Measurements from ENCODE around the gene CIC. TPM values are rescaled to one million over a fixed set of nuclear protein-coding genes. Genes with fewer than 3 reads are reported as not detected.

Gene CIC
- polyA plus RNA-seq, 3 donors: 0.62 to 42.2 (median 0.87) TPM

- Histone ChIP-seq H3K79me2 (ENCODE audit: insufficient read depth, low read length) (peaks cover 45% of the 10 kb centered on the region), H3K27ac (ENCODE audit: low read depth in 1 of 2, low read length in 2 of 2) (peak overlapping the region in 1 of 2 donors; percentile 36), H3K9me3 (replicated peaks in 1 of 2; ENCODE audit: control insufficient read depth in 1 of 2, insufficient read depth in 1 of 2, low read length in 2 of 2) (no peaks in the 10 kb centered on the region), H3K4me2 (replicated peaks; ENCODE audit: extremely low read depth, low read length, poor library complexity, severe bottlenecking) (no peak overlapping the region), H4K20me1 (ENCODE audit: insufficient read depth, low read length) (peaks cover 83% of the 10 kb centered on the region), H3K36me3 (replicated peaks in 1 of 2; ENCODE audit: control insufficient read depth in 1 of 2, insufficient read depth in 2 of 2, low read length in 2 of 2) (peaks cover 70 to 78% of the 10 kb centered on the region in 2 donors), H3K9ac (ENCODE audit: insufficient read depth, low read length, poor library complexity, severe bottlenecking) (no peak overlapping the region), H2AFZ (ENCODE audit: insufficient read depth, low read depth, low read length, poor library complexity, severe bottlenecking) (no peak overlapping the region), H3K27me3 (ENCODE audit: control insufficient read depth in 2 of 2, insufficient read depth in 2 of 2, low read length in 2 of 2) (no peaks in the 10 kb centered on the region), H3K4me1 (ENCODE audit: control insufficient read depth in 1 of 2, insufficient read depth in 2 of 2, low read length in 2 of 2) (peaks cover under 1% of the 10 kb centered on the region in 2 donors), H3K4me3 (replicated peaks in 1 of 3; ENCODE audit: low read depth in 2 of 3, low read length in 3 of 3) (no peak overlapping the region)
- TF ChIP-seq CTCF (IDR thresholded peaks at IDR 0.05): no peak
- Mint-ChIP-seq H3K36me3 (peaks cover 68 to 81% of the 10 kb centered on the region in 2 donors), H3K27ac (peak overlapping the region in 1 of 7 donors; percentile 29), H3K27me3 (ENCODE audit: low read depth in 3 of 3) (no peaks in the 10 kb centered on the region), H3K4me1 (peaks cover 21% of the 10 kb centered on the region), H3K4me3 (no peak overlapping the region), H3K9me3 (no peaks in the 10 kb centered on the region)
- no CpG with 5 or more reads among the region's 1 CpG for WGBS (ENCODE audit: insufficient coverage)
- intact Hi-C loops (cut with micrococcal nuclease): no loop called here
- no peak for DNase-seq
Observed at GRCh38 chr19:42226886-42227285, 42.2 kb upstream of the CIC start.

GRCh38 chr19:42228641-42229040, 40.4 kb upstream of the CIC start:
- Histone ChIP-seq H3K27ac (ENCODE audit: low read depth in 1 of 2, low read length in 2 of 2) (no peak overlapping the region), H3K9me3 (replicated peaks in 1 of 2; ENCODE audit: control insufficient read depth in 1 of 2, insufficient read depth in 1 of 2, low read length in 2 of 2) (no peaks in the 10 kb centered on the region), H3K9ac (ENCODE audit: insufficient read depth, low read length, poor library complexity, severe bottlenecking) (no peak overlapping the region), H2AFZ (ENCODE audit: insufficient read depth, low read depth, low read length, poor library complexity, severe bottlenecking) (no peak overlapping the region), H3K4me1 (ENCODE audit: control insufficient read depth in 1 of 2, insufficient read depth in 2 of 2, low read length in 2 of 2) (no peaks in the 10 kb centered on the region), H3K4me3 (replicated peaks in 1 of 3; ENCODE audit: low read depth in 2 of 3, low read length in 3 of 3) (no peak overlapping the region), H3K79me2 (ENCODE audit: insufficient read depth, low read length) (peaks cover 34% of the 10 kb centered on the region), H3K36me3 (replicated peaks in 1 of 2; ENCODE audit: control insufficient read depth in 1 of 2, insufficient read depth in 2 of 2, low read length in 2 of 2) (peaks cover 87 to 96% of the 10 kb centered on the region in 2 donors), H4K20me1 (ENCODE audit: insufficient read depth, low read length) (peaks cover 88% of the 10 kb centered on the region), H3K4me2 (replicated peaks; ENCODE audit: extremely low read depth, low read length, poor library complexity, severe bottlenecking) (no peak overlapping the region), H3K27me3 (ENCODE audit: control insufficient read depth in 2 of 2, insufficient read depth in 2 of 2, low read length in 2 of 2) (no peaks in the 10 kb centered on the region)
- H3K9me3 Mint-ChIP-seq: no peaks in the 10 kb centered on the region
- peaks cover 10% of the 10 kb centered on the region for H3K4me1 Mint-ChIP-seq
- peaks cover 77 to 94% of the 10 kb centered on the region in 2 donors for H3K36me3 Mint-ChIP-seq
- no peak for TF ChIP-seq CTCF (IDR thresholded peaks at IDR 0.05)
- peak overlapping the region in 4 of 7 donors; percentile 1 to 62 (median 46) for H3K27ac Mint-ChIP-seq
- H3K27me3 Mint-ChIP-seq (ENCODE audit: low read depth in 3 of 3): no peaks in the 10 kb centered on the region
- 91% methylated on average over 4 of the region's 4 CpGs for WGBS (ENCODE audit: insufficient coverage)
- no peak for DNase-seq
- intact Hi-C loops (cut with micrococcal nuclease): no loop called here
- H3K4me3 Mint-ChIP-seq: no peak overlapping the region

All from CD14-positive monocyte (primary cell).